Fibroblast of skin of back (primary cell): ENCODE measurements around the gene ZNF76.
A peak's percentile ranks its signal among the peaks of the same experiment; 100 is the strongest.

Experiments
- DNase-seq: peaks from one replicate; pipeline ENCODE4 v3.0.0-alpha.2; 2013

Gene ZNF76

DNA sequence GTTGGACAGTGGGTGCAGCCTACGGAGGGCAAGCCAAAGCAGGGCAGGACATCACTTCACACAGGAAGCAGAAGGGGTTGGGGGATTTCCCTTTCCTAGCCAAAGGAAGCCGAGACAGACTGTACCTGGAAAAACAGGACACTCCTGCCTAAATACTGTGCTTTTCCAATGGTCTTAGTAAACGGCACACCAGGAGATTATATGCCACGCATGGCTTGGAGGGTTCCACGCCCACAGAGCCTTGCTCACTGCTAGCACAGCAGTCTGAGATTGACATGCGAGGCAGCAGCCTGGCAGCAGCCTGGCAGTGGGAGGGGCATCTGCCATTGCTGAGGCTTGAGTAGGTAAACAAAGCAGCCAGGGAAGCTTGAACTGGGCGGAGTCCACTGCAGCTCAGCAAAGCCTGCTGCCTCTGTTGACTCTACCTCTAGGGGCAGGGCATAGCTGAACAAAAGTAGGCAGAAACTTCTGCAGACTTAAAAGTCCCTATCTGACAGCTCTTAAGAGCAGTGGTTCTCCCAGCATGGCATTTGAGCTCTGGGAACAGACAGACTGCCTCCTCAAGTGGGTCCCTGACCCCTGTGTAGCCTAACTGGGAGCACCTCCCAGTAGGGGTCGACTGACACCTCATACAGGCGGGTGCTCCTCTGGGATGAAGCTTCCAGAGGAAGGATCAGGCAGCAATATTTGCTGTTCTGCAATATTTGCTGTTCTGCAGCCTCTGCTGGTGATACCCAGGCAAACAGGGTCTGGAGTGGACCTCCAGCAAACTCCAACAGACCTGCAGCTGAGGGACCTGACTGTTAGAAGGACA, 72.7 kb downstream of the ZNF76 start:
- DNase-seq: peak; percentile 10

DNA sequence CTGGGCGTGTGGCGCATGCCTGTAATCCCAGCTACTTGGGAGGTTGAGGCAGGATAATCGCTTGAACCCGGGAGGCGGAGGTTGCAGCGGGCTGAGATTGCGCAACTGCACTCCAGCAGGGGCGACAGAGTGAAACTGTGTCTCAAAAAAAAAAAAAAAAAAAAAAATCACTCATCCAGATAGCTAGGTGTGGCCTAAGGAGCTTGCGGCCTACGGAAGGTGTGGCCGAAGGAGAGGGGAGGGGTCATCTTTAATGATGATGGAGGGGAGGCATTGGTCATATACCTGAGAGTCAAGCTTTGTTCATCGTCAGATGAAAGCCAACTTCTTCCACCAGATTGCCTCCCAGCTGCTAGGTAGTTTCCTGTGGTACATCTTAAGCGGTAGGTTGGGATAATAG, 82.0 kb downstream of the ZNF76 start:
- no peak for DNase-seq

DNA sequence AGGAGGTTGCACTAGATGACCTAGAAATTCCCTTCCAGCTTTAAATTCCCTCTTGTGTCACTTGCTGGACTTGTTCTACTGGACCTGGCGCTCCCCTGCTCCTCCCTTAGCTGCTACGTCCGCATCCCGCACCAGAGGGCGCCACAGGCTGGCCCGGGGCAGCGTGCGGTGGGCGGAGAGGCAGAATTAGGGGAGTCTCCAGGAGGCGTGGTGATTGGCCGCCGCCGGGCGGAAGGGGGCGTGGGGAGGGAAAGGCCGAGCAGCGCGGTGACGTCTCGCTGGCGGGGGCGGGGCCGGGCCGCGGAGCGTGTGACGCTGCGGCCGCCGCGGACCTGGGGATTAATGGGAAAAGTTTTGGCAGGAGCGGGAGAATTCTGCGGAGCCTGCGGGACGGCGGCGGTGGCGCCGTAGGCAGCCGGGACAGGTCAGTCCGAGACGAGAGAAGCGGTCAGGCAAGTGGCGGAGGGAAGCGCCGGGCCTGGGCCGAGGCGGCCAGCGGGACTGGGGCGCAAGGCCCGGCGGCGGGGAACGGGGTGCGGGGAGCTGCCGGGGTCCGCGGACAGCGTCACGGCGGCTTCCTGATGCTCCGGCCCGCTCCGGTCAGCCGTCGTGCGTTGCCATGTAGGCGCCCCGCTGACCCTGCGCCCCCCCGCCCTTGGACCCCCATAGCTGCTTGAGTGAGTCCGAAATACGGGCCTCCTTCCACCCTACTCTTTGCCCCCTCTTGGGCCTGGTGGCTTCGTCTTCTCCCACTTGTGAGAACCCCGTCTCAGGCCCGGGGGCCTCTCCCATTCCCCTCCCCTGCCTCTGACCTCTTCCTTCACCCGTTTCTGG, 82.9 kb downstream of the ZNF76 start, which contains the start of gene PPARD:
TSS of gene PPARD (plus strand) at position 301 of the 834 bp plus-strand sequence. CDS start 68,530 bp downstream, outside the sequence.
- peak; percentile 94 for DNase-seq

DNA sequence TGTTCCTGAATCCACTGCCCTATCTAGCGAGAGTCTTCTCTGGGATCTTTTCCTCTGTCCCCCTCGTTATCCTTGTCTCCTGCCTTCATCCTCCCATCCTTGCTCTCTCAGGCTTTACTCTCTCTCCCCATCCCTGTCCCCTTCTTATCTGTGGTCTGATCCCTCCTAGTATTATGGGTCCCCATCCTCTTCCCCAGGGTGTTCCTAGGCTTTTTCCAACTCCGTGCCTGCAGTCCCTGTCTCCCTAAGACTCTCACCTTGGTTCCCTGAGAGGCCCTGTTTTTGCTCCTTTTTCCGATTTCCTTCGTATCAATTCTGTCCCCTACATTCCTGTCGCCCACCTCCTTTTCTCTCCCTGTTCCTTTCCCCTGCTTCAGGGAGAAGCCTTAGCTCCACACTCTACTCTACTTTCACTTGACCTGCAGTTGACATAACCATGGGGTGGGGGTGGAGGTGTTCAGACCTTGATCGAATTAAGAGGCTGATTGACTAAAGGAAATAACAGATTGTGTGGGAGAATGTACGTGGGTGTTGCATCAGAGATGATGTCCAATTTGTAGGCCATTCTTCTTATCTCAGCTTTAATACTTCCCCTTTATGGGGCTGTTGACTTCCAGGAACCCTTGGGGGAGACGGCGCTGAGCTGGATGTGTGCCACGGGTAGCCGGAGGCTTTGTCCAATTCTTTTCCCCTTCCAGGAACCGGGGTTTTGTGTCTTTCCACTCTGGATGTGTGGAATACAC, 83.7 kb downstream of the ZNF76 start:
- DNase-seq: peak; percentile 7

DNA sequence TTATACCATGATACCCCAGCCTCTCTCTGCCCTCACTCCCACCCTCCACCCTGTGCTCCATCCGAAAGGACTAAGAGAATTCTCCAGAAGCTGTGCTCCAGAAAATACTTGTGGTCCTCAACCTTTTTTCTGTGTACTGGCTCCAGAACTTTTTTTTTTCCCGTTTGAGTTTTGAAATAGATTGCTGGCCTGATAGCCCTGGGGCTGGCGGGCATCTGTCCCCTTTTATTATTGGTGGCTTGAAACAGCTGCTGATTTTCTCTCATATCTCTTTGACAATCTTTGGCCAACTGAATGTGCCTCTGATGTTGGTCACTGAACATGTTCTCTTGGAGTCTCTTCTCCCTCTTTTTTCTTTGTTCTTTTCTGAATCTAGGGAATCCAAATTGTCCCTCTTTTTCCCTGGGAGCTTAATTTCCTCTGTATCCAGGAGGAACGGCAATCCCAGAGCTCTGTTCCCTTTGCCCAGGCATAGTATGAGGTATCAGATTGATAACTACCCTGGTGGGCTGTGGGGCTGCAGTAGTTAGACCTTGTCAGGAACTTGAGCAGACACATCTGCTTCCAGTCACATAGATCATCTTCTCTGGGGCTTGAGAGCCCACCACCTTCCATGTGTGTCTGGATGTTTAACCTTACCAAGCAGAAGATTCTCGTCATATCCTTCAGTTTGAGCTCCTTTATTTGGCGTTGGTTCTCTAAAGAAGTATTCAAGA, 84.5 kb downstream of the ZNF76 start:
- no peak for DNase-seq
